Suprapubic skin (tissue), 3 donors: ENCODE measurements around the gene TTC24.
A peak's percentile ranks its signal among the peaks of the same experiment; 100 is the strongest.

Source experiments
- EP300 ChIP-seq: sonication (generic); formaldehyde crosslinking; IDR thresholded peaks from one replicate; pipeline ENCODE4 v1.6.1; 2017; ENCODE audit warnings: antibody characterized with exemption
- POLR2A ChIP-seq, 2 donors: fragments of 450-650 bp; IDR thresholded peaks; one replicate each; pipeline ENCODE4 v1.6.1; 2017; ENCODE audit warnings: antibody characterized with exemption in 2 of 2, mild to moderate bottlenecking in 2 of 2, moderate library complexity in 2 of 2
- TF ChIP-seq, protein P1 (sequence below), 2 donors: fragments of 200-600 bp in 1 of 2; fragments of 450-650 bp in 1 of 2; sonication (generic) in 1 of 2; IDR thresholded peaks; one replicate each; pipeline ENCODE4 v1.5.1; 2016 to 2019; ENCODE audit warnings: antibody characterized with exemption in 2 of 2, mild to moderate bottlenecking in 1 of 2, moderate library complexity in 1 of 2

DNA sequence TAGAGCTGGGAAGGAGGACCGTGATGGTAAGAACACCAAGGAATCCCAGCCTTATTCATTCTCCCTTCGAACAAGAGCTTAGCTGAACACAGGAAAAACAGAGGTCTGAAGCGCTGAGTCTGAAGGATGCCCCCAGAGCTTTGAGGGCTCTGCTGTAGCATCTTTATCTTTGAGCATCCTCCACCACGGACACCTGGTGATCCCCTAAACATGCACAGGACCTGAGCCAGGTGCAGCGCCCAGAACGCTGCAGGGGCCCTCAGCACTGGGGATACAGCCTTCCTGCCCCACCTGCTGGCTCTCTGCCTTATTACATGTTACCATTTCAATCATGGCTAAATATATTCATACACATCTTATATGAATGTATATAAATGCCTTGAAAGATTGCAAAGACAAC is 29.5 kb downstream of the TTC24 start:
- TF ChIP-seq POLR2A (IDR thresholded peaks at IDR 0.05) (no peak), EP300 (no peak)
- TF ChIP-seq, protein P1, sequence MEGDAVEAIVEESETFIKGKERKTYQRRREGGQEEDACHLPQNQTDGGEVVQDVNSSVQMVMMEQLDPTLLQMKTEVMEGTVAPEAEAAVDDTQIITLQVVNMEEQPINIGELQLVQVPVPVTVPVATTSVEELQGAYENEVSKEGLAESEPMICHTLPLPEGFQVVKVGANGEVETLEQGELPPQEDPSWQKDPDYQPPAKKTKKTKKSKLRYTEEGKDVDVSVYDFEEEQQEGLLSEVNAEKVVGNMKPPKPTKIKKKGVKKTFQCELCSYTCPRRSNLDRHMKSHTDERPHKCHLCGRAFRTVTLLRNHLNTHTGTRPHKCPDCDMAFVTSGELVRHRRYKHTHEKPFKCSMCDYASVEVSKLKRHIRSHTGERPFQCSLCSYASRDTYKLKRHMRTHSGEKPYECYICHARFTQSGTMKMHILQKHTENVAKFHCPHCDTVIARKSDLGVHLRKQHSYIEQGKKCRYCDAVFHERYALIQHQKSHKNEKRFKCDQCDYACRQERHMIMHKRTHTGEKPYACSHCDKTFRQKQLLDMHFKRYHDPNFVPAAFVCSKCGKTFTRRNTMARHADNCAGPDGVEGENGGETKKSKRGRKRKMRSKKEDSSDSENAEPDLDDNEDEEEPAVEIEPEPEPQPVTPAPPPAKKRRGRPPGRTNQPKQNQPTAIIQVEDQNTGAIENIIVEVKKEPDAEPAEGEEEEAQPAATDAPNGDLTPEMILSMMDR (IDR thresholded peaks at IDR 0.05): peak; percentile 11 to 45
